T-helper 1 cell treated with Interleukin-12 subunit alpha and Interleukin-12 subunit beta and Interleukin-4 antibody, amounts not matched to agents 30 μg/mL and 1 μg/mL, for 36 hours (primary cell): ENCODE results near the gene NCOR1.
"Not testable (repeated sequence)": the region's sequence is repeated elsewhere in the genome, so short reads cannot be mapped to it uniquely, and the experiment has no call there.

ENCODE experiments used
- H3K27ac Mint-ChIP-seq: one replicate; pipeline ENCODE4 v1.8.0; 2021; ENCODE audit warnings: mild to moderate bottlenecking, mixed read lengths
- H3K27me3 Mint-ChIP-seq: one replicate; pipeline ENCODE4 v1.8.0; 2021; ENCODE audit warnings: low read depth, mixed read lengths
- H3K36me3 Mint-ChIP-seq: one replicate; pipeline ENCODE4 v1.8.0; 2021; ENCODE audit warnings: low read depth, mixed read lengths
- H3K4me1 Mint-ChIP-seq: one replicate; pipeline ENCODE4 v1.8.0; 2021; ENCODE audit warnings: low read depth, mixed read lengths
- H3K4me3 Mint-ChIP-seq: one replicate; pipeline ENCODE4 v1.8.0; 2021; ENCODE audit warnings: mild to moderate bottlenecking, moderate library complexity, mixed read lengths
- H3K9me3 Mint-ChIP-seq: one replicate; pipeline ENCODE4 v1.8.0; 2021; ENCODE audit warnings: mixed read lengths

Gene NCOR1

GRCh38 chr17:16148596-16148995, 66.7 kb downstream of the NCOR1 start:
- H3K27ac Mint-ChIP-seq = no peak overlapping the region

DNA sequence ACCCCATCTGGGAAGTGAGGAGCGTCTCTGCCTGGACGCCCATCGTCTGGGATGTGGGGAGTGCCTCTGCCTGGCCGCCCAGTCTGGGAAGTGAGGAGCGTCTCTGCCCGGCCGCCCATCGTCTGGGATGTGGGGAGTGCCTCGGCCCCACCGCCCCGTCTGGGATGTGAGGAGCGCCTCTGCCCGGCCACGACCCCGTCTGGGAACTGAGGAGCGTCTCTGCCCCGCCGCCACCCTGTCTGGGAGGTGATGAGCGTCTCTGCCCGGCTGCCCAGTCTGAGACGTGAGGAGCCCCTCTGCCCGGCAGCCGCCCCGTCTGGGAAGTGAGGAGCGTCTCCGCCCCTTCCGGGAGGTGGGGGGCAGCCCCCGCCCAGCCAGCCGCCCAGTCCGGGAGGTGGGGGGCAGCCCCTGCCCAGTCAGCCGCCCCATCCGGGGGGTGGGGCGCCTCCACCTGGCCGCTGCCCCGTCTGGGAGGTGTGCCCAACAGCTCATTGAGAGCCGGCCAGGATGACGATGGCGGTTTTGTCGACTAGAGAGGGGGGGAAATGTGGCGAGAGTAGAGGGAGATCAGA, 69.9 kb downstream of the NCOR1 start:
- not testable (repeated sequence) for H3K4me3 Mint-ChIP-seq, H3K9me3 Mint-ChIP-seq, H3K27ac Mint-ChIP-seq, H3K4me1 Mint-ChIP-seq, H3K27me3 Mint-ChIP-seq
- peaks cover 29% of the 10 kb centered on the region for H3K36me3 Mint-ChIP-seq

More at GRCh38 chr17:16148596-16148995, 66.7 kb downstream of the NCOR1 start:
- no peak overlapping the region for H3K4me3 Mint-ChIP-seq
- H3K27me3 Mint-ChIP-seq = no peaks in the 10 kb centered on the region
- H3K36me3 Mint-ChIP-seq = peaks cover 38% of the 10 kb centered on the region
- H3K9me3 Mint-ChIP-seq = peaks cover 6% of the 10 kb centered on the region
- no peaks in the 10 kb centered on the region for H3K4me1 Mint-ChIP-seq

GRCh38 chr17:16141685-16142084, 73.6 kb downstream of the NCOR1 start:
- Mint-ChIP-seq H3K4me1 (no peaks in the 10 kb centered on the region), H3K27me3 (no peaks in the 10 kb centered on the region), H3K4me3 (no peak overlapping the region), H3K36me3 (peaks cover 19% of the 10 kb centered on the region), H3K27ac (no peak overlapping the region), H3K9me3 (no peaks in the 10 kb centered on the region)

DNA sequence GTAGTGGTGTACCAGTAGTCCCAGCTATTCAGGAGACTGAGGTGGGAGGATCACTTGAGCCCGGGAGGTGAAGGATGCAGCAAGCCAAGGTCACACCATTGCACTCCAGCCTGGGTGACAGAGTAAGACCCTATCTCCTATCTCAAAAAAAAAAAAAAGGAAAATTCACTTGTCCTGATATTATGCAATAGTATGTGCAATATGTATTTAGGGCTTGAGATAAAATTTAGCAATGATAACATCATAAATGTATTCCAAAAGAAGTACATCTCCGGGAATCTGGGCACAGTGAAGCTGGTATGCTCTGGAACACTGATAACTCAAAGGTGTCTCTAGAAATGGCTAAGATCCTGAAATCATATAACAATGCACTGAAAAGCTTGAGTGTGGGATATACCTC, 74.5 kb downstream of the NCOR1 start:
- H3K27me3 Mint-ChIP-seq = no peaks in the 10 kb centered on the region
- H3K4me3 Mint-ChIP-seq = no peak overlapping the region
- H3K27ac Mint-ChIP-seq = no peak overlapping the region
- no peaks in the 10 kb centered on the region for H3K9me3 Mint-ChIP-seq
- peaks cover 18% of the 10 kb centered on the region for H3K36me3 Mint-ChIP-seq
- no peaks in the 10 kb centered on the region for H3K4me1 Mint-ChIP-seq

- Mint-ChIP-seq H3K36me3 (peaks cover 20% of the 10 kb centered on the region), H3K9me3 (no peaks in the 10 kb centered on the region), H3K27ac (no peak overlapping the region)
Observed at GRCh38 chr17:16135461-16135860, 79.9 kb downstream of the NCOR1 start.

DNA sequence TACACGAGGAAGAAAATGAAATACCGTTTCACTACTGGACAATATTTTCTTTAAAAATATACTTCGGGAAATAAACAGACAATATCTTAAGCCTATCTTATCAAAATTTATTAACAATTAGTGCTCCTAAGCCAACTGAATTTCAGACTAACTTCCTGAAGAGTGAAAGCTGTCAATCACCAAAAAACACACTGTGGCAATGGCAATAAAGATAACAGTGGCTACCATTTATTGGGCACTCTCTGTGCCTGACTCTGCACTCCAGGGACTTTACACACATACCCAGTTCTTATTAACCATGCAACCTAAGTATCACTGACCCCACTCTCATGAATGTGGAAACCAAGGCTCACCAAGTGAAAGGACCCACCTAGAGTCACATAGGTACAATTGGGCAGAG, 83.7 kb downstream of the NCOR1 start:
- Mint-ChIP-seq H3K4me1 (peaks cover 3% of the 10 kb centered on the region), H3K27ac (no peak overlapping the region), H3K36me3 (peaks cover 36% of the 10 kb centered on the region), H3K9me3 (no peaks in the 10 kb centered on the region), H3K4me3 (no peak overlapping the region), H3K27me3 (no peaks in the 10 kb centered on the region)

More at GRCh38 chr17:16135461-16135860, 79.9 kb downstream of the NCOR1 start:
- Mint-ChIP-seq H3K4me1 (no peaks in the 10 kb centered on the region), H3K4me3 (no peak overlapping the region), H3K27me3 (no peaks in the 10 kb centered on the region)

DNA sequence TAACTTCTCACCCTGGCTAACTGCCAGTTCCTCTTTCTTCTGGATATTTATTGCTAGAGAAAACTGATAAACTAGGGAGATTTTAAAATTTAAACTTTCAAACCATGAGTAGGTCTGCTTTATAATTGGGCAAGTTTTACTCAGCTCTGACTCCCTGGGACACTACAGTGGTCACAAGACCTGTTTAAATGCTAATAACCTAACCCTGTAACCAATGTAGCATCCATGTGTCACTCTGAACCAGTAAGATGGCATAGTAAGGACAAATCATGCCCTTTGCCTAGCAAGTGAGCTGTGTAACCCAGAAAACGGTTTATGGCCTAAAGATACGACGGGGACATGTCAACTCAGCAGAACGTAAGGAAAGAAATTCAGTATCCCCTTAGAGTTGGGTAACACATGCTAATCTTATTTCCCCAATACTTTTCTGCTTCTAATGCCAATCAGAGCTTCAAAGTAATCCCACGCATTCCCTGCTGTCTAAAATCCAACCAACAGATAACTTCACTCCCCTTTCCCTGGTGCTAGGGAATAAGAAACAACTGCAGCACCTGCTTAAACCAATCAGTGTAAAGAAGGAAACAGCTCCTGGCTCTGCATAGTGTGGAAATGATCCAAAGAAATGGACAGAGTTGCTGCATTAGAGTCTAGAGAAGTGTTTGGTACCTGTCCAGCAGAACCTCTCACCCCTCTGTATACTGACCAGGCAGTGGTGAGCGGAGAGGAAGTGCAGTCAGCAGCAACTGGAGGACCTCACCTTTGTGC, 85.7 kb downstream of the NCOR1 start:
- no peak overlapping the region for H3K27ac Mint-ChIP-seq
- peaks cover 3% of the 10 kb centered on the region for H3K4me1 Mint-ChIP-seq
- H3K36me3 Mint-ChIP-seq = peaks cover 35% of the 10 kb centered on the region
- no peaks in the 10 kb centered on the region for H3K9me3 Mint-ChIP-seq
- no peak overlapping the region for H3K4me3 Mint-ChIP-seq
- H3K27me3 Mint-ChIP-seq = no peaks in the 10 kb centered on the region

DNA sequence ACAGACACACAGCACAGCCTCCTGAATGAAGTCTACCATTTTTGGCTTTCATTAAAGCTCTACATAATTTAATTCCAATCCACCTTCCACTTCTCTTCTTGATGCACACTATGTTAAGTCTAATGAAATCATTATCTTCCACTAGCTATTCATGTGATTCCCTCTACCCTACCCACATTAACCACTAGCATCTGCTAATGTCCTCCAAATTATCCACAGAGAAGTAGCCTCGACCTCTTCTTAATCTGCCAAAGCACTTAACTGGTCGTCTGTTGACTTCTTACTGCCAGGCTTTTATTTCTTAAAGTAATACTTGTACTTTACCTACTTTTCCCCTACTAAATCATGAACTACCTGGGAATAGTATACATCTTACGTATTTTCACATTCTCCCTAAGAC, 91.8 kb downstream of the NCOR1 start:
- Mint-ChIP-seq H3K4me3 (no peak overlapping the region), H3K27ac (peak overlapping the region; percentile 22), H3K9me3 (no peaks in the 10 kb centered on the region)

GRCh38 chr17:16122697-16123434, 92.5 kb downstream of the NCOR1 start:
- H3K27ac Mint-ChIP-seq = peak overlapping the region; percentile 22
- no peaks in the 10 kb centered on the region for H3K9me3 Mint-ChIP-seq
- no peak overlapping the region for H3K4me3 Mint-ChIP-seq
- no peaks in the 10 kb centered on the region for H3K27me3 Mint-ChIP-seq
- peaks cover 47% of the 10 kb centered on the region for H3K36me3 Mint-ChIP-seq
- H3K4me1 Mint-ChIP-seq = peaks cover 6% of the 10 kb centered on the region

More for the DNA sequence above, 91.8 kb downstream of the NCOR1 start:
- H3K27me3 Mint-ChIP-seq = no peaks in the 10 kb centered on the region
- H3K4me1 Mint-ChIP-seq = peaks cover 9% of the 10 kb centered on the region
- H3K36me3 Mint-ChIP-seq = peaks cover 50% of the 10 kb centered on the region

GRCh38 chr17:16121915-16122314, 93.4 kb downstream of the NCOR1 start:
- Mint-ChIP-seq H3K4me3 (no peak overlapping the region), H3K27me3 (no peaks in the 10 kb centered on the region), H3K9me3 (no peaks in the 10 kb centered on the region), H3K27ac (no peak overlapping the region), H3K4me1 (peaks cover 6% of the 10 kb centered on the region), H3K36me3 (peaks cover 52% of the 10 kb centered on the region)

- Mint-ChIP-seq H3K4me1 (peaks cover 6% of the 10 kb centered on the region), H3K4me3 (no peak overlapping the region), H3K27me3 (no peaks in the 10 kb centered on the region), H3K27ac (no peak overlapping the region), H3K36me3 (peaks cover 57% of the 10 kb centered on the region), H3K9me3 (peaks cover 3% of the 10 kb centered on the region)
Observed at GRCh38 chr17:16120937-16121336, 94.4 kb downstream of the NCOR1 start.

DNA sequence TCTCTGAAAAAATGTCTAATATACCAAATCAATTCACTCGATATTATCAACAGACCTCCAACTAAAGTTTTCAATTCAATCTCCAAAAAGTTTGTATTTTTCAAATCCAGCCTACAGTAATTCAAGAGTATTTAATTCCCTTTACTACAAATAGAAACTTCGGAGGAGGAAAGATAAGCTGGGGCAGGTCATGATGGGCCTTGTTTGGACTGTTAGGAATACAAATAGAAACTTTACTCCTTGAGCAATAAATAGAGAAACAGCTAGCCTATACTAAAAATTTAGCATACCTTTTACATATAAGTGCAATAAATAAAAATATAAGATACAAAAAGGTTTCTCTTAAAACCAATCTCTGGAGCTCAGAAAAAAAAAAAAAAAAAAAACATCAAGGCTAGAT, 98.2 kb downstream of the NCOR1 start:
- Mint-ChIP-seq H3K4me1 (no peaks in the 10 kb centered on the region), H3K4me3 (no peak overlapping the region), H3K27ac (no peak overlapping the region), H3K36me3 (peaks cover 66% of the 10 kb centered on the region), H3K9me3 (peaks cover 19% of the 10 kb centered on the region), H3K27me3 (no peaks in the 10 kb centered on the region)

- Mint-ChIP-seq H3K36me3 (peaks cover 62% of the 10 kb centered on the region), H3K9me3 (peaks cover 19% of the 10 kb centered on the region)
- H3K4me3 Mint-ChIP-seq, H3K4me1 Mint-ChIP-seq, H3K27me3 Mint-ChIP-seq, H3K27ac Mint-ChIP-seq: not testable (repeated sequence)
Observed at GRCh38 chr17:16115077-16115698, 100.1 kb downstream of the NCOR1 start.

- H3K27me3 Mint-ChIP-seq = no peaks in the 10 kb centered on the region
- no peaks in the 10 kb centered on the region for H3K9me3 Mint-ChIP-seq
- H3K27ac Mint-ChIP-seq = no peak overlapping the region
- no peak overlapping the region for H3K4me3 Mint-ChIP-seq
- H3K36me3 Mint-ChIP-seq = peaks cover 32% of the 10 kb centered on the region
- no peaks in the 10 kb centered on the region for H3K4me1 Mint-ChIP-seq
Observed at GRCh38 chr17:16108871-16109270, 106.5 kb downstream of the NCOR1 start.
